Omental fat pad (tissue), 4 donors: ENCODE data around the gene LNPEP. TPM values are rescaled to one million over a fixed set of nuclear protein-coding genes. Genes with fewer than 3 reads are reported as not detected.

Experiments used
- ATAC-seq: fragments of 150-250 bp; one replicate; pipeline ENCODE4 v1.9.1; 2016; ENCODE audit warnings: mild to moderate bottlenecking, moderate library complexity; ENCODE audit not compliant: low FRiP score
- DNase-seq: peaks from one replicate; pipeline ENCODE4 v3.0.0-alpha.2; 2019; ENCODE audit warnings: low spot score
- CTCF ChIP-seq, 3 donors: fragments of 450-650 bp; IDR thresholded peaks; one replicate each; pipeline ENCODE4 v1.5.1; 2016 to 2017; ENCODE audit warnings: antibody characterized with exemption in 3 of 3, mild to moderate bottlenecking in 3 of 3, moderate library complexity in 2 of 3
- total RNA-seq, 4 donors: library from RNA; depleted of rRNA; stranded (reverse); fragments of >200 nt; gene quantifications; one replicate each; pipeline ENCODE4 v1.1.0, GENCODE V29; 2016

The LNPEP gene
- total RNA-seq, 4 donors from 2014 or later: 51.4 to 155 (median 62.8) TPM

- DNase-seq (no peak), ATAC-seq (no peak)
- no peak for TF ChIP-seq CTCF (IDR thresholded peaks at IDR 0.05)
Observed at GRCh38 chr5:96978812-96979449, 43.1 kb downstream of the LNPEP start.

GRCh38 chr5:96984506-96985192 lies 48.8 kb downstream of the LNPEP start:
- ATAC-seq: no peak
- no peak for TF ChIP-seq CTCF (IDR thresholded peaks at IDR 0.05)

GRCh38 chr5:96986450-96986849 lies 50.6 kb downstream of the LNPEP start:
- ATAC-seq: no peak
- TF ChIP-seq CTCF (IDR thresholded peaks at IDR 0.05): no peak
- no peak for DNase-seq

More at GRCh38 chr5:96984506-96985192, 48.8 kb downstream of the LNPEP start:
- DNase-seq: no peak

- no peak for DNase-seq
- no peak for TF ChIP-seq CTCF (IDR thresholded peaks at IDR 0.05)
- ATAC-seq: no peak
Observed at GRCh38 chr5:96990102-96990501, 54.2 kb downstream of the LNPEP start.

- no peak for TF ChIP-seq CTCF (IDR thresholded peaks at IDR 0.05)
- no peak for DNase-seq
- no peak for ATAC-seq
Observed at GRCh38 chr5:96991708-96992107, 55.8 kb downstream of the LNPEP start.

- ATAC-seq (no peak), DNase-seq (no peak)
- TF ChIP-seq CTCF (IDR thresholded peaks at IDR 0.05): no peak
Observed at GRCh38 chr5:96993760-96994159, 57.9 kb downstream of the LNPEP start.

GRCh38 chr5:96994493-96994892 lies 58.6 kb downstream of the LNPEP start:
- ATAC-seq: no peak
- no peak for DNase-seq
- TF ChIP-seq CTCF (IDR thresholded peaks at IDR 0.05): no peak
